IMR-90 (cell line): Measurements from ENCODE around the gene SRP14.

Source experiments
- BHLHE40 ChIP-seq: fragments of 150-350 bp; IDR thresholded peaks from 2 replicates; pipeline ENCODE4 v1.6.1; 2016; ENCODE audit warnings: mild to moderate bottlenecking, low read depth, low read length
- CEBPB ChIP-seq: IDR thresholded peaks from 2 replicates; pipeline ENCODE4 v1.6.1; 2012; ENCODE audit warnings: low read depth, low read length, improper control_type of control experiment
- CTCF ChIP-seq: conservative IDR thresholded peaks from 2 replicates; pipeline ENCODE4 v1.5.1; 2012; ENCODE audit warnings: mild to moderate bottlenecking, low read depth, low read length, improper control_type of control experiment
- FOS ChIP-seq: fragments of 150-350 bp; IDR thresholded peaks from 2 replicates; pipeline ENCODE4 v1.6.1; 2016; ENCODE audit warnings: low read depth, low read length
- MAFK ChIP-seq: IDR thresholded peaks from 2 replicates; pipeline ENCODE4 v1.6.1; 2012; ENCODE audit warnings: low read depth, low read length, improper control_type of control experiment
- MAZ ChIP-seq: IDR thresholded peaks from 2 replicates; pipeline ENCODE4 v1.6.1; 2012; ENCODE audit warnings: low read depth, mild to moderate bottlenecking, low read length, improper control_type of control experiment, moderate library complexity, borderline replicate concordance
- MXI1 ChIP-seq: IDR thresholded peaks from 2 replicates; pipeline ENCODE4 v1.6.1; 2012; ENCODE audit warnings: low read depth, mild to moderate bottlenecking, low read length, moderate library complexity, borderline replicate concordance
- NFE2L2 ChIP-seq: fragments of 150-350 bp; IDR thresholded peaks from 2 replicates; pipeline ENCODE4 v1.6.1; 2016; ENCODE audit warnings: low read depth, mild to moderate bottlenecking, low read length
- POLR2A ChIP-seq: IDR thresholded peaks from 2 replicates; pipeline ENCODE4 v1.6.1; 2012; ENCODE audit warnings: mild to moderate bottlenecking, low read depth, low read length
- RAD21 ChIP-seq: IDR thresholded peaks from 2 replicates; pipeline ENCODE4 v1.6.1; 2012; ENCODE audit warnings: low read length, improper control_type of control experiment
- RCOR1 ChIP-seq: IDR thresholded peaks from 2 replicates; pipeline ENCODE4 v1.6.1; 2012; ENCODE audit warnings: mild to moderate bottlenecking, low read length, improper control_type of control experiment; ENCODE audit not compliant: insufficient replicate concordance
- RFX5 ChIP-seq: IDR thresholded peaks from 2 replicates; pipeline ENCODE4 v1.8.0; 2012; ENCODE audit warnings: low read depth, mild to moderate bottlenecking, low read length, moderate library complexity
- USF2 ChIP-seq: fragments of 150-350 bp; IDR thresholded peaks from 2 replicates; pipeline ENCODE4 v1.6.1; 2017; ENCODE audit warnings: mild to moderate bottlenecking, antibody characterized with exemption, low read length, low read depth
- TF ChIP-seq, protein P1 (sequence below): fragments of 150-350 bp; IDR thresholded peaks from 2 replicates; pipeline ENCODE4 v1.6.1; 2016; ENCODE audit warnings: low read depth, mild to moderate bottlenecking, low read length, moderate library complexity, borderline replicate concordance

DNA sequence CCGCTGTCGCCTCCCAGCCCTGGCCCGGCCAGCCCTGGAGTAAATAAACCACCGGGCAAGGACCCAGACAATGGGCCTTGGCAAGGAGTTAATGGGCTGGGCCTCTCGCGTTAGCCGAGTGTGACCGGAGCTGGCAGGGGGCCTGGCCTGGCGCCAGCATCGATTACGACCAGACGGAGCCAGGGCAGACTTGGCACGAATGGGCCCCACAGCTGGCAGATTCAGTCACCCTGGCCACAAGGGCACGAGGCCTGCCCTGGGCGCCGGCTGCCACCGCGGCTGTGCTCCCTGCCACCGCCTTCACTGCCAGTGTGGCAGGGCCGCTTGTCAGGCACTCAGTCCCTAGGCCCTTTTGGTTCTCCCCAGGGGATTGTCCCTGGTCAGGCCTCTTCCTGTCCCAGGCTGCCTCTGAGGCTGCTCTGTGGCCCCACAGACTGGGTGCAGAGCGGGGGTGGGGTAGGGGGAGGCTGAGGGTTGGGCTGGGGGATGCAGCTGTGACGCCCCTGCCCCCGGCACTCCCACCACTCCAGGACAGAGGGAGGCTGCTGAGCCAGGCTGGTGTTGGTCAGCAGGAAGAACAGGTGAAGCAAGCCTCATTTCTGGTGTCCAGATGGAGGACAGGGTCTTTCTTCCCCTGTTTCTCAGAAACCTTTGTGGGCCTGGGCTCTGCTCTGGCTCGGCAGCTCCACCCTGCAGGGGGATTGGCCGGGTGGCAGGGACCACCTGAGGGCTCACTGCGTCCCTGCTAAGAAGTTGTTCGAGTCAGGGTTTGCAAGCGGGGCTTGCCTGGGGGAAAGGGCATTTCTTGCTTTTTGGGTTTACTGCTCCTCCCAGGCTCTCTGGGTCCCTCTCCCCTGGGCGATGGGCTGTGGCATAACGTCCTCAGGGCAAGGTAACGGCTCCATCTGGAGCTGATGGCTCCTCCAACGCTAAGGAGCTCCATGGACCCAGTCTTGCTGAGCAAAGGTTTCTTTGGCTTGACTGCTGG lies 30.5 kb upstream of the SRP14 start:
- TF ChIP-seq CTCF (no peak), MAFK (no peak), POLR2A (no peak), MXI1 (no peak), FOS (no peak), MAZ (no peak), USF2 (no peak), RCOR1 (no peak), RFX5 (no peak), RAD21 (no peak), CEBPB (no peak), NFE2L2 (no peak), BHLHE40 (no peak)
- TF ChIP-seq, protein P1, sequence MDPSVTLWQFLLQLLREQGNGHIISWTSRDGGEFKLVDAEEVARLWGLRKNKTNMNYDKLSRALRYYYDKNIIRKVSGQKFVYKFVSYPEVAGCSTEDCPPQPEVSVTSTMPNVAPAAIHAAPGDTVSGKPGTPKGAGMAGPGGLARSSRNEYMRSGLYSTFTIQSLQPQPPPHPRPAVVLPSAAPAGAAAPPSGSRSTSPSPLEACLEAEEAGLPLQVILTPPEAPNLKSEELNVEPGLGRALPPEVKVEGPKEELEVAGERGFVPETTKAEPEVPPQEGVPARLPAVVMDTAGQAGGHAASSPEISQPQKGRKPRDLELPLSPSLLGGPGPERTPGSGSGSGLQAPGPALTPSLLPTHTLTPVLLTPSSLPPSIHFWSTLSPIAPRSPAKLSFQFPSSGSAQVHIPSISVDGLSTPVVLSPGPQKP: no peak
